Measurements from ENCODE around the gene NDC1. TPM values are rescaled to one million over a fixed set of nuclear protein-coding genes. Genes with fewer than 3 reads are reported as not detected.

NDC1 gene
- total RNA-seq, 1 experiment from 2014 or later = 51.0 TPM

DNA sequence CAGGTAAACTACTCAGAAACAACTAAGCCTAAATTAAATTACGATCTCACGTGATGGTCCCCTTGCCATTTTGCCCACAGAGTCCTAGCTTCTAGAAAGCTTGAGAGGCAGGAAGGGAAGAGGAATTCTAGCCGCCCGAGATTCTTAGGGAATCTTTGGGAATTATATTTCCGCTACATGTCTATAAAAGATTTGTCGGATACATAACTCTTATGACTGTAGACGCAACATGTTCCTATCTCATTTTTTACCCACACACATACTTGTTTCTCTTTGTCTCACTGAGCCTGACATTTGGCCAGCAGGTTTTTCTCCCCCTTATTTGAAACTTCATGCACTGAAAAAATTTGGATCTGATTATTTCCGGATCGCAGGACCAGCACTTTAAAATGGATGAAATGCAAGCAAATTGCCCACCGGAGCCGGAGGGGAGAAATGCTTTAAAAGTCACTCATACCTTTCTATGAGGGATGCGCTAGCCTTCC, 104.6 kb downstream of the NDC1 start:
- no peak for DNase-seq (ENCODE audit: extremely low read depth, low read depth)

DNA sequence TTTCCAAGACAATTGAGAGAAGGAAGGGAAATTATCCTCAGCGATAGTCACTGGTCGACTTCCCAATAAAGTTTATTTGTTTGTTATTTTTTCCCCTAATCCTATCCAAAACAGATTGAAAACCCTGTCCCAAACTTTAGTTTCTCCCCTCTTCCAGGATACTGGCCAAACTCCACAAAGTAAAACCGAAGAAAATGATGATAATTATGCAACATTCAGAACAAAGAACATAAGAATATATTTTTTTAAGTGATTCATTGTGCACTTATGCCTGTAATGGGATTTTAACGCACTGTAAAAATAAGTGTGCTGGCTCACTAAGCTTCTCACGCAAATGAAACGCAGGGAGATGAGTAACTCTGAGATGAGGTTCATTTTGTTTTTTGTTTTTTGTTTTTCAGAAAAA, 105.2 kb downstream of the NDC1 start:
- no peak for DNase-seq (ENCODE audit: extremely low read depth, low read depth)

DNA sequence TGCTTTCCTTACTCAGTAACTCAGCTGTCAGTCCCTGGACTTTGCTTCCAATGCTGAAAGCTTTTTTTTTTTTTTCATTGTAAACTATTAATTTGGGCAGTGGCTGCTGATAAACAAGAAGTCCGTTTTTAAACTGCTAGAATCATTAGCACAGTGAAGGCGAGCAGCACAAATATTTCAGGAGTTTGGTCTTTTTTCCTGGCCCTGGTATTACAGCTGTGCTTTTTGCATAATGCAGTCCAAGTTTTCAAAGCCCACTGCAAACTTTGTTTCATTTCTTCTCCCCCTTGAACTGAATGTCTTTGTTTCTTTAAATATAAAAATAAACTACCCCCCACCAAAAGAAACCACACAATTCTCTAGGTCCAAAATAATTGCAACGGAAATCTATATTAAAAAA, 105.7 kb downstream of the NDC1 start:
- no peak for DNase-seq (ENCODE audit: extremely low read depth, low read depth)

GRCh38 chr1:53731779-53732305, 106.3 kb downstream of the NDC1 start:
- no peak for DNase-seq (ENCODE audit: extremely low read depth, low read depth)

DNA sequence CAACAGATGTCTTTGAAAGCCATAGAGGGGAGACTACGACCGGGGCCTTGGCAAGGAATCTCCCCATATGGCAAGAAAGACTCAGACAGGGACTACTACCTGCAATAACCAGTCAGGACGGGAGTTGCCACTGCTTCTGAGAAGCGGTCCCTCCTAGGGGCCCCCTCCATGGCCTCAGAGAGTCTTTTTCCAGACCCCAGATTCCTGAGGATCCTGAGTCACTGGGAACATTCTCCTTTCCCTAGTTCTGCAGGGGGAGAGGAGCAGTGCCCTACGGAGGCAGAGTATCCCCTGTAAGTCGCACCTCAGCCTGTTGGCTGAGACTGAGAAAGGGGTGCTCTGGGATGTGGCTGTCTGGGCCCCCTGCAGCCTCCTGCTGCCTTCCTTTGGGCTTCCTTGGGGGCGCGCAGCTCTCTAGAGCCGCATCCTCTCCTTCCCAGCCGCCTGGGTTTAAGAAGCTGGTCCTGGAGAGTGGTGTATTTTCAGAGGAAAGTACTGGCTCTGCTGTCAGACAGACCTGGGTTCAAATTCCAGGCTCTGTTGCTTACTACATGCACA, 107.0 kb downstream of the NDC1 start:
- DNase-seq (ENCODE audit: extremely low read depth, low read depth) = no peak

- DNase-seq (ENCODE audit: extremely low read depth, low read depth) = no peak
These were observed 107.8 kb downstream of the NDC1 start for GRCh38 chr1:53730224-53730865.

DNA sequence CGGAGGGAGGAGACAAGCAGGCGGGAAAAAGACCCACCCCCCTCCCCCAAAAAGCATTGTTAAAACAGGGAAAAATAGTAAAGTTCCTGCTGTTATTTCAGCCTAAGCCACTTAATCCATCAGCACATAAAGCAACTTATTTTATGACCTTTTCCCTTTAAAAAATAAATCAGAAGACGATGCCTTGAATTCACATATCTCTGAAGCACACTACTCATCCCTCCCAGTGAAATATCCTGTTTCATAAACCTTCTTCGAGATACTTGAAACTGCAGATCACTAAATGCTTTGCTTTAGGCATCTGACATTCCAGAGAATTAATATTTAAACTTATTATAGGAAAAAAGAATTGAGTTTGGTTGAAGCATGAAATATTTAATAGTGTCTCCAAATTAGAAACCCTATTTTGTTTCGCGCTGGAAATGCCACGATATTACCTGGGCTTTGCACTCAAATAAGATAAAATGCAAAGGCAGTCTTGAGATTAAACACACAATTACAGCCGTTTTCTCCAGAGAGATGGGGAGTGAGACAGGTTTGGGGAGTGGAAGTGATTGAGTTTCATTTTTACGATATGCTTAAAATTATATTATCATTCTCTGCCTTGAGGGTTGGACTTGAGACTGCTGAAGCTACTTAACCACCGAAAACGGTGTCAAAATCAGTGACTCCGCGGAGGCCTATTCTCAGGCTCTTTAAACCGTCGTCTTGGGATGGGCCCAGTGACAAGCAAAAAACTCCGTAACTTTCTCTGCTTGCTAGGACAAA, 108.5 kb downstream of the NDC1 start:
- no peak for DNase-seq (ENCODE audit: extremely low read depth, low read depth)

- no peak for DNase-seq (ENCODE audit: extremely low read depth, low read depth)
These were observed 109.2 kb downstream of the NDC1 start for GRCh38 chr1:53728702-53729455.

DNA sequence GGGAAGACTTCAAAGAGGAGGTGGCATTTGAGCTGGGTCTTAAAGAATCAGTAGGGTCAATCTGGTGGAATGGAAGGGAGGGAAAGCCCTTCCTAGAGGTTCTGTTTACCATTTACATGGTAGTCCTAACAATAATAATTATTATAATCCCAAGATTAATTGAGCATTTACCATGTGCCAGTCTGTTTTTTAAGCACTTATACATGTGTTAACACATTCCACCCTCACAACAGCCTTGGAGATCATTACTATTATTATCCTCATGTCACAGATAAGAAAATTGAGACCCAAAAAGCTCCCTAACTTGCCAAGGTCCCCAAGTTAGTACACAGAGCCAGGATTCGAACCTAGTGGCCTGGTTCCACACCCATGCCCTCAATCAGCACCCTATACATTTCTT, 109.9 kb downstream of the NDC1 start:
- DNase-seq (ENCODE audit: extremely low read depth, low read depth) = no peak

DNA sequence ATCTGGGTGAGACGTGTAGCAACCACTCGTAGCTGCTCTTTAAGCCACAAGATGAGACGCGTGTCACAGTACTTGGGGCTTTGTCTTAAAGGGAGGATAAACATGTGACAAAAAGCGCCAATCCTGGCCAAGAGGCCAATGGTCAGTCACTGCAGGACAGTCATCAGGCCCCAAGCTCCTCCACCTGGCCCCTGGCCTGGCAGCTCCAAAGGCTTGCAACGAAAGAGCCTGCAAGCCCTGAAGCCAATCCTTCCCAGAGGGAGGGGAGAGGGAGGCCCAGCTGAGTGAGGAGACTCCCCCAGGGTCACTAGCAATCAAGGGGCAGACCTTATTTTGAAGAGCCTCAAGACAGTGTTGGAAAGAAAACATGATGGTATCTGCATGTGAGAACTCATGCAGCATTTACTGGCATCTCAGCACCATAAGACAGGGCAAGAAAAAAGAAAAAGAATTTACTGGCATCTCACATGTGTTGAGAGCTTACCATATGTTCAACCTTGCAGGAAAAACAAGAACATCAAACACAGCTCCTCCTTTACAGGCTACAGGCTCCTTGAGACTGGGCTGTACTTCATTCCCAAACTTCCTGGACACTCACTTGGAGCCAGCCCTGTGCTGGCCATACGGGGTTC, 110.5 kb downstream of the NDC1 start:
- DNase-seq (ENCODE audit: extremely low read depth, low read depth) = no peak

GRCh38 chr1:53726009-53726600, 112.0 kb downstream of the NDC1 start:
- no peak for DNase-seq (ENCODE audit: extremely low read depth, low read depth)

GRCh38 chr1:53725238-53725689, 112.8 kb downstream of the NDC1 start:
- DNase-seq (ENCODE audit: extremely low read depth, low read depth) = no peak

DNA sequence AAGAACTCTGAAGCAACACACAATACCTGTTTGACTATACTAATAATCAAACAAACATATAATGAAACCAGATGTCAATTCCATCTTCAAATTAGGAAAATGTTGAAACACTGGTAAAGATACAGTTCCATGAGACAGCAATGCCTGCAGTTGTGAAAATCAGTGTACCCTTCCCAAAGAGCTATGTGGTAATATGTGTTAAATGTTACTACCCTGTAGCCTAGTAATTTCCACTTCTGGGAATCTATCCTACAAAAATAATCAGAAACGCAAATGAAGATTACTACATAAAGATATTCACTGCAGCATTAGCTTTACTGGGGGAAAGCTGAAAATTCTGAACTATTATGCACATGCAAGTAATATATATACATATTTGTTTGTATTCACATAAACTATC, 116.1 kb downstream of the NDC1 start:
- DNase-seq (ENCODE audit: extremely low read depth, low read depth) = no peak

- DNase-seq (ENCODE audit: extremely low read depth, low read depth) = no peak
These were observed 117.0 kb downstream of the NDC1 start for GRCh38 chr1:53721088-53721487.

- DNase-seq (ENCODE audit: extremely low read depth, low read depth) = no peak
These were observed 118.6 kb downstream of the NDC1 start for GRCh38 chr1:53719469-53719868.

GRCh38 chr1:53718443-53718842, 119.7 kb downstream of the NDC1 start:
- no peak for DNase-seq (ENCODE audit: extremely low read depth, low read depth)

GRCh38 chr1:53717025-53717804, 120.9 kb downstream of the NDC1 start:
- DNase-seq (ENCODE audit: extremely low read depth, low read depth) = no peak

DNA sequence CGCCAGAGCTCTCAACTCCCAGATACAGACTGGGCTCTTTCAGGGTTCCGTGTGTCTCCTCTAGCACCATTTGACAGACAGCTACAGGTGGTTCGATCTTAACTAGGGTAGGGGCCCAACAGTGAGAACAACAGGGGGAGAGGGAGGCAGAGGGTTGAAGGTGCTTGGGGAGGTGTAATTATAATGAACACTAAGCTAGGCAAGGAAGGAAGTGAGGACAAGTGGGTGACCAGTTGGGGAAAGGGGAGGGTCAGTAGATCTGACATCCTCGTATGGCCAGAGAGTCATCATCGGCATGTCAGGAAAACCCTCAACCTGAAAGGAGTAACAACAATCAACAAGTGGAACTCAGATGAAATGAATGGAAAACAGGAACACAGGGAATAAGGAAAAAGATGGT, 121.9 kb downstream of the NDC1 start:
- no peak for DNase-seq (ENCODE audit: extremely low read depth, low read depth)

DNA sequence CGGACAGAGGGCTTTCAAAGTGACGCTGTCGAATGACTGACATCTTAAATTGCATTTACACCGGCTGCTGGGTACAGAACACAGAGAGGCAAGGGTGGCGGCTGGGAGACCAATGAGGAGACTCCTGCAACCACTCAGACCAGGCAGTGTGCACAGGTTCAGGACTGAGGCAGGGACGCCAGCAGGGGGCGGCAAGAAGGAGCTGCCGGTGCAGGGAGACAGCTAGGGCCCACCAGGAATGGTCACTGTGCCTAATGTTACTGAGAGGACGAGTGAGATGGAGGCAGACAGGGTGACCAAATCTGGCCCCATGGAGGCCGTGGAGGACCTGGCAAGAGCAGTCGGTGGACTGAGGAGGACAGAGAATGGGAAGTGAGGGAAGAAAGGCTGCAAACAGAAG, 122.6 kb downstream of the NDC1 start:
- no peak for DNase-seq (ENCODE audit: extremely low read depth, low read depth)
